Right lobe of liver (tissue), 6 donors: ENCODE measurements around the gene OCIAD2. TPM values are rescaled to one million over a fixed set of nuclear protein-coding genes. Genes with fewer than 3 reads are reported as not detected.

ENCODE experiments used
- ATAC-seq, 4 donors: fragments of 200-7000 bp; cut with Tn5 transposase; one replicate each; pipeline ENCODE4 v1.9.1; 2020; ENCODE audit warnings: mild to moderate bottlenecking in 4 of 4, moderate library complexity in 4 of 4
- DNase-seq, 3 donors: peaks; one replicate each; pipeline ENCODE4 v3.0.0-alpha.2; 2020
- H3K27ac ChIP-seq, 3 donors: fragments of 200-600 bp; one replicate each; pipeline ENCODE4 v1.8.0; 2022
- H3K27me3 ChIP-seq, 2 donors: fragments of 200-600 bp; one replicate each; pipeline ENCODE4 v1.8.0; 2022
- H3K36me3 ChIP-seq, 4 donors: fragments of 200-600 bp; sonication (generic) in 1 of 4; one replicate each; pipeline versions ENCODE4 v1.5.1 to v1.8.0; 2017 to 2022; ENCODE audit warnings: control low read depth in 1 of 4
- H3K4me1 ChIP-seq, 4 donors: fragments of 200-600 bp; sonication (generic) in 1 of 4; one replicate each; pipeline versions ENCODE4 v1.5.1 to v1.8.0; 2017 to 2022; ENCODE audit warnings: control low read depth in 1 of 4
- H3K4me3 ChIP-seq, 3 donors: fragments of 200-600 bp; one replicate each; pipeline ENCODE4 v1.8.0; 2022
- H3K9me3 ChIP-seq, 4 donors: fragments of 200-600 bp; sonication (generic) in 1 of 4; one replicate each; pipeline versions ENCODE4 v1.5.1 to v1.8.0; 2017 to 2022; ENCODE audit warnings: control low read depth in 1 of 4
- POLR2A ChIP-seq: fragments of 450-650 bp; IDR thresholded peaks from one replicate; pipeline ENCODE4 v1.6.1; 2017; ENCODE audit warnings: antibody characterized with exemption, mild to moderate bottlenecking
- WGBS: methylation state at CpG from one replicate; pipeline ENCODE4 v1.1.6; 2018; ENCODE audit warnings: low coverage, low lambda C conversion rate; ENCODE audit not compliant: insufficient coverage; ENCODE audit errors: missing lambda C conversion rate; 5-methylcytosine and 5-hydroxymethylcytosine counted together
- intact Hi-C, 2 donors: fragments of 100-400 bp; cut with DNase I; formaldehyde crosslinking; loops; one replicate each; pipeline versions ENCODE4 v1.11.2 to v1.14.1; 2022
- total RNA-seq, 6 experiments: library from RNA; depleted of rRNA in 2 of 6; stranded (reverse); fragments of >200 nt in 2 of 6; fragmentation: NEBNext Ultra II Directional in 3 of 6; extraction: Animal tissue kit (Norgen Biotek cat#: 25700) in 3 of 6; gene quantifications; one replicate each; pipeline versions ENCODE4 v1.1.0 to v1.2.4, GENCODE V29; 2016 to 2023
- TF ChIP-seq, protein P1 (sequence below), 4 donors: fragments of 200-600 bp in 3 of 4; fragments of 450-650 bp in 1 of 4; IDR thresholded peaks; one replicate each; pipeline versions ENCODE4 v1.5.1 to v1.8.0; 2016 to 2022; ENCODE audit warnings: antibody characterized with exemption in 4 of 4, mild to moderate bottlenecking in 2 of 4
- donor health status: DM: no; HTN: yes; CAD: no.
- donor health status: DM: no; HTN: no; CAD: no.
- donor health status: DM: no; HTN: no; CAD: no.
- donor health status: DM: no; HTN: yes; CAD: no.
- donor health status: DM: no; HTN: yes; CAD: no.

The OCIAD2 gene
- total RNA-seq, 6 experiments from 2014 or later: 29.6 to 107 (median 68.3) TPM

DNA sequence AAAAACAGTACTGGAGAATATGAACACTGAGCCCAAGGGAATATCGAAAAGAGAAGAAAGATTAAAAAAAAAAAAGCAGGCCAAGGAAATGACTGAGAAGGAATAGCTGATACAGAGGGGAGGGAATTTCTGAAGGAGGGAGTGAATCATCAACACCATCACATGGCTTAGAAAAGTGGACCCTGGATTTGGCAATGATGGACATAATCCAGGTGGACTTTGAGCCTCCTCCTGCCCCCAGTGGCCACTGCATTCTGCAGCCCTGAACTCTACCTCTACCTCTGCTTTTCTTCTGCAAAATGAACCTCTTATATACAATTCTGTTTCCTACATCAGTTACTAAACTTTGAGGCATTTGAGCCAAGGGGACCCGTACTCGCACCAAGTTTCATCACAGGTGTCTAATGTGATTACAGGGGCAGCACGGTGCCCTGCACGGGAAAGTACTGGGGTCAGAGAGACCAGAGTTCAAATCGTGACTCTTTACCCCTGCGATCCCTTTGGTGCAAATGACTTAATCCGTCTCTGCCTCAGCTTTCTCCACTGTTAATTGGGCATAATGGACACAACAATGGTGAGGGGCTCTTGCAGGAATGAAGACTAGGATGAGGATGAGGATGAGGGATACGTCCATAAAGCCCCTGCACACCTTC, 1.1 kb downstream of the OCIAD2 start:
- H3K27ac ChIP-seq: peak overlapping the region; percentile 20 to 84 (median 81)
- peak overlapping the region; percentile 50 to 91 (median 80) for H3K4me3 ChIP-seq
- WGBS: 29% methylated on average over 9 of the region's 9 CpGs
- ATAC-seq: peak; percentile 78 to 86 (median 86)
- peak; percentile 46 to 76 (median 62) for DNase-seq
- H3K4me1 ChIP-seq: peaks cover 0 to 32% (median 7%) of the 10 kb centered on the region in 4 donors
- peaks cover 0 to 29% (median 0%) of the 10 kb centered on the region in 4 donors for H3K36me3 ChIP-seq
- TF ChIP-seq POLR2A: no peak
- TF ChIP-seq, protein P1, sequence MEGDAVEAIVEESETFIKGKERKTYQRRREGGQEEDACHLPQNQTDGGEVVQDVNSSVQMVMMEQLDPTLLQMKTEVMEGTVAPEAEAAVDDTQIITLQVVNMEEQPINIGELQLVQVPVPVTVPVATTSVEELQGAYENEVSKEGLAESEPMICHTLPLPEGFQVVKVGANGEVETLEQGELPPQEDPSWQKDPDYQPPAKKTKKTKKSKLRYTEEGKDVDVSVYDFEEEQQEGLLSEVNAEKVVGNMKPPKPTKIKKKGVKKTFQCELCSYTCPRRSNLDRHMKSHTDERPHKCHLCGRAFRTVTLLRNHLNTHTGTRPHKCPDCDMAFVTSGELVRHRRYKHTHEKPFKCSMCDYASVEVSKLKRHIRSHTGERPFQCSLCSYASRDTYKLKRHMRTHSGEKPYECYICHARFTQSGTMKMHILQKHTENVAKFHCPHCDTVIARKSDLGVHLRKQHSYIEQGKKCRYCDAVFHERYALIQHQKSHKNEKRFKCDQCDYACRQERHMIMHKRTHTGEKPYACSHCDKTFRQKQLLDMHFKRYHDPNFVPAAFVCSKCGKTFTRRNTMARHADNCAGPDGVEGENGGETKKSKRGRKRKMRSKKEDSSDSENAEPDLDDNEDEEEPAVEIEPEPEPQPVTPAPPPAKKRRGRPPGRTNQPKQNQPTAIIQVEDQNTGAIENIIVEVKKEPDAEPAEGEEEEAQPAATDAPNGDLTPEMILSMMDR (IDR thresholded peaks at IDR 0.05): peak in 2 of 4 donors; percentile 27 to 32
- intact Hi-C loops: loop anchor here in 1 of 2 donors (10.0 kb wide), 1 partner anchor 71 kb away; the partner anchor contains the start of gene OCIAD1
- H3K27me3 ChIP-seq: no peaks in the 10 kb centered on the region
- no peaks in the 10 kb centered on the region for H3K9me3 ChIP-seq

DNA sequence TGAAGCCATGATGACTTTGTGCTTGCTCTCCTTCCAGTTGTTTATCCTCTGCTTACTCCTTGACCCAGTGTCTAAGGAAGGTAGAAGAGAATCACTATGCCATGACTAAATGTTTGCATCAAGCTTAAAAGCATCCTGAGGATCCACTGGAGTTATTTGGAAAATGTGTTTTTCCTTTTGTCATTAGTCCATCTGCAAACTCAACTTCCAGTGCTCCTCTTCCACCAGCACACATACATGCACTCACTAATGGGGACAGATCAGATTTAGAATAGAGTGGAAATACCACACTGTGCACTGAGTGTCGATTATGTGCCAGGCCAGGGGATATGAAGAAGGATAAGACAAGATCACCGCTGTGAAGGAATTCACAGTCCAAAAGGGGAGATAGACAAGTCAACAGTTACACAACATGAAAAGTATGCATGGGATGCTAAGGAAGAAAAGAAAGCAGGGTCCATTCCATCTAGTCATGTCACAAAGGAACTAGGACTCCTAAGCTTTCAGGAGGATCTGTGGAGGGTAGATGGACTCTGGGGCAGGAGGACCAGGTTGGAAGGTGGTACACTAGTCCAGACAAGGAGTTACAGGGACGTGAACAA, 1.9 kb downstream of the OCIAD2 start:
- Histone ChIP-seq H3K9me3 (no peaks in the 10 kb centered on the region), H3K36me3 (peaks cover 0 to 34% (median 0%) of the 10 kb centered on the region in 4 donors), H3K4me3 (no peak overlapping the region), H3K27me3 (no peaks in the 10 kb centered on the region), H3K27ac (peak overlapping the region; percentile 20 to 84 (median 81)), H3K4me1 (peaks cover 0 to 32% (median 7%) of the 10 kb centered on the region in 4 donors)
- DNase-seq (no peak), ATAC-seq (no peak)
- WGBS: 84% methylated on average over 3 of the region's 3 CpGs
- TF ChIP-seq POLR2A: no peak
- TF ChIP-seq, protein P1 (IDR thresholded peaks at IDR 0.05): no peak
- intact Hi-C loops: loop anchor here in 1 of 2 donors (10.0 kb wide), 1 partner anchor 70 kb away; the partner anchor contains the start of gene OCIAD1

DNA sequence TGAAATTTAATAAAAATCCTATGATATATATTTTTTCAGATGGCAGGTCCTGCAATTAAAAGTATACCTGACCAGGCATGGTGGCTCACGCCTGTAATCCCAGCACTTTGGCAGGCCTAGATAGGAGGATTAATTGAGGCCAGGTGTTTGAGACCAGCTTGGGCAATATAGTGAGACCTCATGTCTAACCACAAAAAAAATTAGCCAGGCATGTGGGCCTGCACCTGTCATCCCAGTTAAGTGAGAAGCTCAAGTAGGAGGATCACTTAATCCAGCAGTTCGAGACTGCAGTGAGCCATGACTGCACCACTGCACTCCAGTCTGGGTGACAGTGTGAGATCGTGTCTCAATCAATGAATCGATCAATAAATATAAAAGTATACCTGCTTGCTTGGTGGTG, 2.5 kb downstream of the OCIAD2 start:
- Histone ChIP-seq H3K36me3 (peaks cover 0 to 39% (median 1%) of the 10 kb centered on the region in 4 donors), H3K4me3 (no peak overlapping the region), H3K9me3 (no peaks in the 10 kb centered on the region), H3K27ac (no peak overlapping the region), H3K4me1 (peaks cover 0 to 32% (median 7%) of the 10 kb centered on the region in 4 donors), H3K27me3 (no peaks in the 10 kb centered on the region)
- WGBS: 60% methylated on average over 2 of the region's 4 CpGs
- DNase-seq (no peak), ATAC-seq (no peak)
- TF ChIP-seq, protein P1 (IDR thresholded peaks at IDR 0.05): no peak
- intact Hi-C loops: loop anchor here in 1 of 2 donors (10.0 kb wide), 1 partner anchor 69 kb away; the partner anchor contains the start of gene OCIAD1

DNA sequence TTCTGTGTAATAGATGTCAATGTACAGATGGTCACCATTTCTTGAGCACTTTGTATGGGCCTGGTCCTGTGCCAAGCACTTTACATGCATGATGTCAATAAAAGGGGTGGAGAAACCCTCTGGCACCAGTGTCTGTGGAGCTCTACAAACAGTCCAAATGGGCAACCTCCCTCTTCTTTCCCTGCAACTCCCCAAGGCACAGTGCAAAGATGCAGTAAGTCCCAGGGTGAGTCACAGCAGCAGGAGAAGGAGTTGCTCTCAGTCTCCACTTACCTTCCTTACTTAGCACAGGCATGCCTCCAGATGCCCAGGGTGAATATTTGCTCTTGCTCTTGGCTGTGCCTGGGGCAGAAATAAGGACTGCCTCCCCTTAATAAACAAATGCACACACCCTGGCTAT, 4.3 kb downstream of the OCIAD2 start:
- Histone ChIP-seq H3K27me3 (no peaks in the 10 kb centered on the region), H3K36me3 (peaks cover 0 to 50% (median 1%) of the 10 kb centered on the region in 4 donors), H3K4me3 (no peak overlapping the region), H3K27ac (no peak overlapping the region), H3K9me3 (no peaks in the 10 kb centered on the region), H3K4me1 (peaks cover 0 to 32% (median 7%) of the 10 kb centered on the region in 4 donors)
- intact Hi-C loops: loop anchor here in 1 of 2 donors (10.0 kb wide), 1 partner anchor 67 kb away; the partner anchor contains the start of gene OCIAD1
- DNase-seq: no peak
- TF ChIP-seq, protein P1 (IDR thresholded peaks at IDR 0.05): no peak
- no peak for TF ChIP-seq POLR2A
- no peak for ATAC-seq
